ENCODE results near the gene NPRL2. TPM values are rescaled to one million over a fixed set of nuclear protein-coding genes. Genes with fewer than 3 reads are reported as not detected.

NPRL2 gene
- total and polyA plus RNA-seq, 2 donors (not counting 3 experiments of a cell fraction or from before 2014, with no cell fraction given) = 13.4 to 30.6 TPM

GRCh38 chr3:50320853-50321335, 29.7 kb downstream of the NPRL2 start:
- H3K27ac ChIP-seq (ENCODE audit: insufficient read depth, low read depth, low read length) = peak overlapping the region; percentile 87
- no peaks in the 10 kb centered on the region for H3K9me3 ChIP-seq (replicated peaks; ENCODE audit: control insufficient read depth, insufficient read depth, low read length)
- intact Hi-C loops (cut with micrococcal nuclease) = no loop called here
- DNase-seq (ENCODE audit: low read depth, low spot score) (peak; percentile 77), FAIRE-seq (no peak)
- H3K36me3 ChIP-seq (ENCODE audit: control insufficient read depth in 2 of 2, extremely low read depth in 1 of 2, insufficient read depth in 2 of 2, low read length in 2 of 2) = peaks cover 11 to 40% of the 10 kb centered on the region in 2 experiments
- ChIA-PET CTCF (interaction anchor here (0.5 to 4.3 kb wide), 13 partner anchors 7 to 1360 kb away, joined by 3 to 36 read pairs (median 3); partner anchors contain the start of genes CYB561D2, HYAL3, NAA80 and NPRL2), POLR2A (interaction anchor here (0.6 to 5.1 kb wide), 2 partner anchors 15 to 62 kb away, joined by 3 to 38 read pairs; no protein-coding TSS in a partner anchor)
- no TSS peak for BruUV-seq (replicated peaks)
- H2AFZ ChIP-seq (ENCODE audit: low read depth, low read length) = no peak overlapping the region
- H3K9ac ChIP-seq (replicated peaks; ENCODE audit: extremely low read depth, insufficient read depth, low read length) = peak overlapping the region; percentile 89
- no peaks in the 10 kb centered on the region for H3K27me3 ChIP-seq (ENCODE audit: control insufficient read depth in 2 of 2, insufficient read depth in 2 of 2, low read length in 2 of 2)
- H3K4me1 ChIP-seq (ENCODE audit: control insufficient read depth, extremely low read depth, insufficient read depth, low read length) = peaks cover 67% of the 10 kb centered on the region
- H4K20me1 ChIP-seq (replicated peaks; ENCODE audit: control insufficient read depth, extremely low read depth, insufficient read depth, low read length) = no peaks in the 10 kb centered on the region
- dilution Hi-C loops (cut with MboI; ENCODE audit: extremely low pct_ligation_motif_present, low sequenced_read_pairs) = no loop called here
- peak overlapping the region; percentile 69 for H3K4me2 ChIP-seq (ENCODE audit: insufficient read depth, low read length)
- no peaks in the 10 kb centered on the region for H3K9me1 ChIP-seq (replicated peaks; ENCODE audit: control insufficient read depth, extremely low read depth, insufficient read depth, low read length)
- H3K79me2 ChIP-seq (ENCODE audit: control insufficient read depth, insufficient read depth, low read length) = peaks cover 52% of the 10 kb centered on the region
- TF ChIP-seq POLR2A (IDR thresholded peaks at IDR 0.05; ENCODE audit: low read depth, low read length) (peak; percentile 71), MAX (IDR thresholded peaks at IDR 0.05; ENCODE audit: insufficient read depth, insufficient read length) (no peak)
- H3K4me3 ChIP-seq (replicated peaks in 1 of 3; ENCODE audit: insufficient read depth in 1 of 3, low read depth in 1 of 3, low read length in 3 of 3) = peak overlapping the region; percentile 65 to 89 (median 89)

- Histone ChIP-seq H3K4me1 (ENCODE audit: control insufficient read depth, extremely low read depth, insufficient read depth, low read length) (peaks cover 67% of the 10 kb centered on the region), H2AFZ (ENCODE audit: low read depth, low read length) (no peak overlapping the region), H3K79me2 (ENCODE audit: control insufficient read depth, insufficient read depth, low read length) (peaks cover 52% of the 10 kb centered on the region), H4K20me1 (replicated peaks; ENCODE audit: control insufficient read depth, extremely low read depth, insufficient read depth, low read length) (no peaks in the 10 kb centered on the region), H3K27ac (ENCODE audit: insufficient read depth, low read depth, low read length) (peak overlapping the region; percentile 87), H3K9ac (replicated peaks; ENCODE audit: extremely low read depth, insufficient read depth, low read length) (peak overlapping the region; percentile 89), H3K36me3 (ENCODE audit: control insufficient read depth in 2 of 2, extremely low read depth in 1 of 2, insufficient read depth in 2 of 2, low read length in 2 of 2) (peaks cover 16 to 40% of the 10 kb centered on the region in 2 experiments), H3K9me1 (replicated peaks; ENCODE audit: control insufficient read depth, extremely low read depth, insufficient read depth, low read length) (no peaks in the 10 kb centered on the region), H3K4me2 (ENCODE audit: insufficient read depth, low read length) (peak overlapping the region; percentile 69), H3K9me3 (replicated peaks; ENCODE audit: control insufficient read depth, insufficient read depth, low read length) (no peaks in the 10 kb centered on the region), H3K27me3 (ENCODE audit: control insufficient read depth in 2 of 2, insufficient read depth in 2 of 2, low read length in 2 of 2) (no peaks in the 10 kb centered on the region), H3K4me3 (replicated peaks in 1 of 3; ENCODE audit: insufficient read depth in 1 of 3, low read depth in 1 of 3, low read length in 3 of 3) (peak overlapping the region; percentile 65 to 89 (median 89))
- TSS peak; percentile 10 for BruUV-seq (replicated peaks)
- DNase-seq (ENCODE audit: low read depth, low spot score) (peak; percentile 46), FAIRE-seq (peak; percentile 87)
- CTCF ChIA-PET = interaction anchor here (1.2 kb wide), 1 partner anchor 8 kb away, joined by 4 read pairs; the partner anchor contains the start of gene TUSC2
- TF ChIP-seq MYC (IDR thresholded peaks at IDR 0.05; ENCODE audit: low read depth, low read length) (no peak), POLR2A (IDR thresholded peaks at IDR 0.05; ENCODE audit: low read depth, low read length) (peak; percentile 59), JUN (IDR thresholded peaks at IDR 0.05; ENCODE audit: borderline replicate concordance, insufficient read depth, insufficient read length, low read depth) (no peak), CTCF (IDR thresholded peaks at IDR 0.05; ENCODE audit: extremely low read depth in 1 of 2, insufficient read depth in 1 of 2, low read depth in 1 of 2, low read length in 2 of 2) (peak in 1 of 2 donors; percentile 50), GATA2 (IDR thresholded peaks at IDR 0.05; ENCODE audit: insufficient read depth, insufficient read length, low read depth, low read length) (peak; percentile 36), POLR2AphosphoS5 (IDR thresholded peaks at IDR 0.05; ENCODE audit: insufficient read depth, low read depth, low read length) (peak; percentile 21)
- dilution Hi-C loops (cut with MboI; ENCODE audit: extremely low pct_ligation_motif_present, low sequenced_read_pairs) = no loop called here
- POLR2A ChIA-PET = interaction anchor here (1.2 to 5.1 kb wide), 2 partner anchors 8 to 16 kb away, joined by 3 to 38 read pairs; partner anchors contain the start of gene TUSC2
- intact Hi-C loops (cut with micrococcal nuclease) = no loop called here
These were observed 30.5 kb downstream of the NPRL2 start for GRCh38 chr3:50319894-50320625.
